Measurements from ENCODE around the gene CERT1.
"Not testable (repeated sequence)": the region's sequence is repeated elsewhere in the genome, so short reads cannot be mapped to it uniquely, and the experiment has no call there.

Gene CERT1

GRCh38 chr5:75511435-75512382, at the start of gene CERT1, which contains the start of gene POLK:
Gene CERT1, minus strand, starts transcription at chr5:75511629. Its CDS starts 422 bp downstream, at chr5:75511207.
Gene POLK, plus strand, starts transcription at chr5:75511891.
- TF ChIP-seq CTCF (conservative IDR thresholded peaks at IDR 0.05; ENCODE audit: low read depth, low read length), result no peak
- DNase-seq (ENCODE audit: low read depth), result peak; percentile 96
- peak within 1 kb of the TSS; percentile 94 for H3K4me3 ChIP-seq (ENCODE audit: low read length)

GRCh38 chr5:75560655-75561054, 49.2 kb upstream of the CERT1 start:
- not testable (repeated sequence) for DNase-seq (ENCODE audit: low read depth); H3K4me3 ChIP-seq (ENCODE audit: low read length)

GRCh38 chr5:75558981-75559632, 47.7 kb upstream of the CERT1 start:
- DNase-seq (ENCODE audit: low read depth), result no peak
- no peak overlapping the region for H3K4me3 ChIP-seq (ENCODE audit: low read length)
- no peak for TF ChIP-seq CTCF (conservative IDR thresholded peaks at IDR 0.05; ENCODE audit: low read depth, low read length)

GRCh38 chr5:75558221-75558620, 46.8 kb upstream of the CERT1 start:
- no peak for DNase-seq (ENCODE audit: low read depth)
- H3K4me3 ChIP-seq (ENCODE audit: low read length), result no peak overlapping the region

GRCh38 chr5:75553358-75553757, 41.9 kb upstream of the CERT1 start:
- H3K4me3 ChIP-seq (ENCODE audit: low read length), result no peak overlapping the region
- no peak for DNase-seq (ENCODE audit: low read depth)
- TF ChIP-seq CTCF (conservative IDR thresholded peaks at IDR 0.05; ENCODE audit: low read depth, low read length), result no peak

More at GRCh38 chr5:75558221-75558620, 46.8 kb upstream of the CERT1 start:
- TF ChIP-seq CTCF (conservative IDR thresholded peaks at IDR 0.05; ENCODE audit: low read depth, low read length), result no peak

- no peak overlapping the region for H3K4me3 ChIP-seq (ENCODE audit: low read length)
- TF ChIP-seq CTCF (conservative IDR thresholded peaks at IDR 0.05; ENCODE audit: low read depth, low read length), result no peak
- DNase-seq (ENCODE audit: low read depth), result no peak
Measured at GRCh38 chr5:75552764-75553163, 41.3 kb upstream of the CERT1 start.

- no peak for DNase-seq (ENCODE audit: low read depth)
- no peak overlapping the region for H3K4me3 ChIP-seq (ENCODE audit: low read length)
- TF ChIP-seq CTCF (conservative IDR thresholded peaks at IDR 0.05; ENCODE audit: low read depth, low read length), result no peak
Measured at GRCh38 chr5:75551471-75551870, 40.0 kb upstream of the CERT1 start.
